Gastroesophageal sphincter (tissue), 4 donors: ENCODE data around the gene LPP. TPM values are rescaled to one million over a fixed set of nuclear protein-coding genes. Genes with fewer than 3 reads are reported as not detected.

Experiments
- ATAC-seq: fragments of 150-250 bp; one replicate; pipeline ENCODE4 v1.9.1; 2016; ENCODE audit warnings: mild to moderate bottlenecking, moderate library complexity
- H3K27ac ChIP-seq, 4 donors: fragments of 200-600 bp; sonication (generic) in 3 of 4; 1 replicate in 3 of 4; 2 replicates in 1 of 4; pipeline ENCODE4 v1.5.1; 2016 to 2019
- H3K27me3 ChIP-seq: fragments of 200-600 bp; sonication (generic); one replicate; pipeline ENCODE4 v1.5.1; 2019
- H3K36me3 ChIP-seq, 2 donors: fragments of 200-600 bp; sonication (generic); one replicate each; pipeline ENCODE4 v1.5.1; 2019; ENCODE audit warnings: control low read depth in 1 of 2
- H3K4me1 ChIP-seq, 3 donors: fragments of 200-600 bp; sonication (generic); 1 replicate in 2 of 3; 2 replicates in 1 of 3; pipeline ENCODE4 v1.5.1; 2016 to 2019; ENCODE audit warnings: control low read depth in 2 of 3
- H3K4me3 ChIP-seq, 2 donors: fragments of 200-600 bp; sonication (generic); one replicate each; pipeline ENCODE4 v1.5.1; 2019; ENCODE audit warnings: mild to moderate bottlenecking in 1 of 2, moderate library complexity in 1 of 2
- H3K9me3 ChIP-seq, 3 donors: fragments of 200-600 bp; sonication (generic); one replicate each; pipeline ENCODE4 v1.5.1; 2017 to 2019; ENCODE audit warnings: control low read depth in 2 of 3
- CTCF ChIP-seq, 4 experiments: fragments of 200-600 bp in 2 of 4; fragments of 450-650 bp in 2 of 4; sonication (generic) in 1 of 4; IDR thresholded peaks; one replicate each; pipeline ENCODE4 v1.5.1; 2017 to 2019; ENCODE audit warnings: antibody characterized with exemption in 4 of 4, mild to moderate bottlenecking in 2 of 4, moderate library complexity in 2 of 4
- EP300 ChIP-seq: sonication (generic); formaldehyde crosslinking; IDR thresholded peaks from one replicate; pipeline ENCODE4 v1.6.1; 2017; ENCODE audit warnings: antibody characterized with exemption, mild to moderate bottlenecking
- POLR2A ChIP-seq, 2 donors: fragments of 450-650 bp; IDR thresholded peaks; one replicate each; pipeline ENCODE4 v1.6.1; 2017; ENCODE audit warnings: antibody characterized with exemption in 2 of 2, mild to moderate bottlenecking in 2 of 2, moderate library complexity in 1 of 2
- POLR2AphosphoS5 ChIP-seq: sonication (generic); formaldehyde crosslinking; IDR thresholded peaks from one replicate; pipeline ENCODE4 v1.6.1; 2017; ENCODE audit warnings: antibody characterized with exemption
- WGBS, 2 donors: methylation state at CpG; one replicate each; pipeline ENCODE4 v1.1.5; 2018; ENCODE audit warnings: low coverage in 1 of 2; 5-methylcytosine and 5-hydroxymethylcytosine counted together
- total RNA-seq, 4 donors: library from RNA; depleted of rRNA; stranded (reverse); fragments of >200 nt; gene quantifications; one replicate each; pipeline ENCODE4 v1.1.0, GENCODE V29; 2016

Gene LPP
- total RNA-seq, 4 donors from 2014 or later = 1,243 to 2,297 (median 2,164) TPM

GRCh38 chr3:188296761-188297612 lies 143.0 kb downstream of the LPP start:
- 48 to 52% methylated on average over 5 of the region's 5 CpGs for WGBS, 2 donors
- Histone ChIP-seq H3K4me3 (no peak overlapping the region), H3K27ac (peak overlapping the region; percentile 88 to 96 (median 91)), H3K9me3 (no peaks in the 10 kb centered on the region), H3K4me1 (peaks cover 35 to 99% (median 37%) of the 10 kb centered on the region in 3 donors), H3K27me3 (no peaks in the 10 kb centered on the region), H3K36me3 (no peaks in the 10 kb centered on the region)
- peak; percentile 57 for ATAC-seq
- no peak for TF ChIP-seq CTCF (IDR thresholded peaks at IDR 0.05)
- TF ChIP-seq POLR2A (IDR thresholded peaks at IDR 0.05) = no peak
- no peak for TF ChIP-seq EP300
- TF ChIP-seq POLR2AphosphoS5 = peak; percentile 71

DNA sequence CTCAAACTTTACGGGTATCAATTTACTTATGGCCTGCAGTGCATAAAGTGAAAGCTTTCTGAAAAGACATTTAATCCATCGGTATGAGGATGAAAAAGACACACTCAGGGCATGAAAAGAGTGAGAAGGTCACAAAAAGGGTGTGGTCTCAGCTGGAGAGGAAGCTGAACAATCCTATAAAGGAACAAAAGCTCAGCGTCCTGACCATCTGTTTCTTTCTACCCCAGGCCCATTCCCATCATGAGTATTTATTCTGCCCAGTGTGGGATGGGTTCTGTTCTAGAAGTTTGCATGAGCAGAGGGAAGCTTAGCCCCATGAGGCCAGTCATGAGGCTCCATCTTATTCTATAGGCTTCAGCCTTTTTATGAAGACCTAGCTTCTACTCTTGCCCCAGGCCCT lies 144.6 kb downstream of the LPP start:
- Histone ChIP-seq H3K36me3 (no peaks in the 10 kb centered on the region), H3K4me1 (peaks cover 37 to 99% (median 47%) of the 10 kb centered on the region in 3 donors), H3K9me3 (no peaks in the 10 kb centered on the region), H3K27me3 (no peaks in the 10 kb centered on the region), H3K4me3 (no peak overlapping the region), H3K27ac (peak overlapping the region; percentile 88 to 96 (median 91))
- no peak for TF ChIP-seq CTCF (IDR thresholded peaks at IDR 0.05)
- TF ChIP-seq EP300 = no peak
- TF ChIP-seq POLR2A (IDR thresholded peaks at IDR 0.05) = no peak
- no peak for TF ChIP-seq POLR2AphosphoS5
- no peak for ATAC-seq
- WGBS, 2 donors = 12 to 48% methylated on average over 2 to 3 of the region's 3 CpGs

- no peak for ATAC-seq
- H3K27ac ChIP-seq = peak overlapping the region; percentile 88 to 96 (median 91)
Measured at GRCh38 chr3:188299068-188299467, 145.1 kb downstream of the LPP start.

GRCh38 chr3:188299708-188300107 lies 145.8 kb downstream of the LPP start:
- no peaks in the 10 kb centered on the region for H3K27me3 ChIP-seq
- no peak for TF ChIP-seq POLR2AphosphoS5
- no peak for TF ChIP-seq EP300
- TF ChIP-seq POLR2A (IDR thresholded peaks at IDR 0.05) = no peak
- TF ChIP-seq CTCF (IDR thresholded peaks at IDR 0.05) = no peak
- no peaks in the 10 kb centered on the region for H3K36me3 ChIP-seq
- H3K27ac ChIP-seq = peak overlapping the region; percentile 88 to 96 (median 91)
- peaks cover 29 to 99% (median 42%) of the 10 kb centered on the region in 3 donors for H3K4me1 ChIP-seq
- H3K4me3 ChIP-seq = no peak overlapping the region
- H3K9me3 ChIP-seq = no peaks in the 10 kb centered on the region
- ATAC-seq = no peak
- WGBS, 2 donors = 54 to 57% methylated on average over 2 of the region's 2 CpGs

More at GRCh38 chr3:188299068-188299467, 145.1 kb downstream of the LPP start:
- TF ChIP-seq POLR2AphosphoS5 (peak; percentile 28), EP300 (no peak)
- Histone ChIP-seq H3K9me3 (no peaks in the 10 kb centered on the region), H3K36me3 (no peaks in the 10 kb centered on the region), H3K4me1 (peaks cover 35 to 99% (median 47%) of the 10 kb centered on the region in 3 donors), H3K27me3 (no peaks in the 10 kb centered on the region), H3K4me3 (no peak overlapping the region)
- WGBS, 2 donors = 46 to 64% methylated on average over 11 of the region's 11 CpGs

- Histone ChIP-seq H3K36me3 (peaks cover 0 to 5% of the 10 kb centered on the region in 2 donors), H3K27ac (peak overlapping the region; percentile 1 to 96 (median 56)), H3K4me3 (no peak overlapping the region), H3K9me3 (no peaks in the 10 kb centered on the region), H3K27me3 (no peaks in the 10 kb centered on the region), H3K4me1 (peaks cover 18 to 98% (median 35%) of the 10 kb centered on the region in 3 donors)
- no peak for TF ChIP-seq EP300
- no peak for TF ChIP-seq POLR2A (IDR thresholded peaks at IDR 0.05)
- no peak for TF ChIP-seq CTCF (IDR thresholded peaks at IDR 0.05)
- no peak for TF ChIP-seq POLR2AphosphoS5
- 57 to 67% methylated on average over 1 of the region's 1 CpG for WGBS, 2 donors
- no peak for ATAC-seq
Measured at GRCh38 chr3:188301147-188301546, 147.2 kb downstream of the LPP start.
